ENCODE results near the gene IGF2BP2.

DNA sequence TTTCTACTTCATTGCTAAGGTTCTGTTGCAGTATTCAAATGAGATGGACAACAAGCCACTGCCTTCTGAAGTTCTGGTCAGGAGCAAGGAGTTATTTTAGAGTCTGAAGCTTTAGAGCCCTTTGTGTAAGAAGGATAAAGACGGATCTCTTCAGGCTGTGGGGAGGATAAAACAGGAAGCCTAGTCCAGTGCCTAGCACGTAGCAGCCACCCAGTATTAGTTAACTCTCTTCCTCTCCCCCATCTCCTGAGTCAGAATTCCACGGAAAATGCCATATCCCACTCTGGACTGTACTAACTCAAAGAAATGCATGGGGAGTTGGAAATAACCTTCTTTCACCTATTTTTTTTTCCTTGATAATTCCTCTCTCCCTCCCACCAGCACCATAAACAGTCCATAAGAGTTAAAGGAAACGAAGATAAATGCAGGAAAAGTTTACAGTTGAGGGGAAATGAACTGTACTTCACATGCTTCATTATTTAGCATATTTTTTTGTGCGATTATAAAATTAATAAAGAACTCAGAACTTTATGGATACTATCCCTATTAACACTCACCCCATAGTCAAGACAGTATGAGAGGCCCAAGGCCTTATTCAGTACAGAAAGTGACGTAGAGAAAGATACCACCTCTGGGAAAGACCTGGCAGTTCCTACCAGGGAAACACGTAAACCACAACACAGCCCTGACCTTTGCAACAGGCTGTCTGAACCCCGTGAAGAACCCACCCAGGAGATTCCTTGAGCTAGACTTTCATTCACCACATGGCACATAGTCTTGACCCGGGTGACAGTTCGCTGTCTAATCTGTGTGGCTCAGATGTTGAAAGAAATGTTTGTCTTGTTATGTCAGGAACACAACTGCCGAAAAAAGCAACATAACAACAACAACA, 9.2 kb downstream of the IGF2BP2 start:
- no peak for TF ChIP-seq POLR2A (IDR thresholded peaks at IDR 0.05)
- TF ChIP-seq, protein P1, sequence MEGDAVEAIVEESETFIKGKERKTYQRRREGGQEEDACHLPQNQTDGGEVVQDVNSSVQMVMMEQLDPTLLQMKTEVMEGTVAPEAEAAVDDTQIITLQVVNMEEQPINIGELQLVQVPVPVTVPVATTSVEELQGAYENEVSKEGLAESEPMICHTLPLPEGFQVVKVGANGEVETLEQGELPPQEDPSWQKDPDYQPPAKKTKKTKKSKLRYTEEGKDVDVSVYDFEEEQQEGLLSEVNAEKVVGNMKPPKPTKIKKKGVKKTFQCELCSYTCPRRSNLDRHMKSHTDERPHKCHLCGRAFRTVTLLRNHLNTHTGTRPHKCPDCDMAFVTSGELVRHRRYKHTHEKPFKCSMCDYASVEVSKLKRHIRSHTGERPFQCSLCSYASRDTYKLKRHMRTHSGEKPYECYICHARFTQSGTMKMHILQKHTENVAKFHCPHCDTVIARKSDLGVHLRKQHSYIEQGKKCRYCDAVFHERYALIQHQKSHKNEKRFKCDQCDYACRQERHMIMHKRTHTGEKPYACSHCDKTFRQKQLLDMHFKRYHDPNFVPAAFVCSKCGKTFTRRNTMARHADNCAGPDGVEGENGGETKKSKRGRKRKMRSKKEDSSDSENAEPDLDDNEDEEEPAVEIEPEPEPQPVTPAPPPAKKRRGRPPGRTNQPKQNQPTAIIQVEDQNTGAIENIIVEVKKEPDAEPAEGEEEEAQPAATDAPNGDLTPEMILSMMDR (IDR thresholded peaks at IDR 0.05 in 8 of 11, conservative IDR thresholded peaks at IDR 0.05 in 3 of 11) = no peak
- no peak for TF ChIP-seq POLR2AphosphoS5 (IDR thresholded peaks at IDR 0.05)
